KMS-11 (cell line): Measurements from ENCODE around the gene ANKRD44.

Experiments used
- H2AFZ ChIP-seq: fragments of 200-600 bp; sonication (generic); 2 replicates; pipeline ENCODE4 v1.6.1; 2016; ENCODE audit warnings: antibody characterized with exemption, mixed run types, low read depth
- H3K27ac ChIP-seq: fragments of 200-600 bp; sonication (generic); 2 replicates; pipeline ENCODE4 v1.6.1; 2016; ENCODE audit warnings: mild to moderate bottlenecking, mixed run types
- H3K27me3 ChIP-seq: fragments of 200-600 bp; sonication (generic); 2 replicates; pipeline ENCODE4 v1.6.1; 2017; ENCODE audit warnings: mild to moderate bottlenecking, low read depth, mixed run types, moderate library complexity; ENCODE audit not compliant: insufficient read depth
- H3K36me3 ChIP-seq: fragments of 200-600 bp; sonication (generic); 2 replicates; pipeline ENCODE4 v1.6.1; 2017; ENCODE audit warnings: mild to moderate bottlenecking, mixed run types; ENCODE audit not compliant: insufficient read depth
- H3K4me1 ChIP-seq: fragments of 200-600 bp; sonication (generic); 2 replicates; pipeline ENCODE4 v1.6.1; 2016; ENCODE audit warnings: mild to moderate bottlenecking, low read depth, mixed run types; ENCODE audit not compliant: poor library complexity, severe bottlenecking
- H3K4me2 ChIP-seq: fragments of 200-600 bp; sonication (generic); 2 replicates; pipeline ENCODE4 v1.7.0; 2016; ENCODE audit warnings: mild to moderate bottlenecking, mixed run types
- H3K4me3 ChIP-seq: fragments of 200-600 bp; sonication (generic); IDR thresholded peaks from 2 replicates; pipeline ENCODE4 v1.6.1; 2017; ENCODE audit warnings: low read depth, low read length, mixed read lengths; ENCODE audit not compliant: insufficient read depth
- H3K79me2 ChIP-seq: fragments of 200-600 bp; sonication (generic); 2 replicates; pipeline ENCODE4 v1.6.1; 2016; ENCODE audit warnings: low read depth, mixed run types; ENCODE audit not compliant: insufficient read depth
- H3K9ac ChIP-seq: fragments of 200-600 bp; sonication (generic); 2 replicates; pipeline ENCODE4 v1.6.1; 2016; ENCODE audit warnings: mild to moderate bottlenecking, mixed run types
- H4K20me1 ChIP-seq: fragments of 200-600 bp; sonication (generic); 2 replicates; pipeline ENCODE4 v1.6.1; 2016; ENCODE audit warnings: mild to moderate bottlenecking, mixed run types; ENCODE audit not compliant: insufficient read depth
- CTCF ChIP-seq: fragments of 200-600 bp; sonication (generic); conservative IDR thresholded peaks from 2 replicates; pipeline ENCODE4 v1.6.1; 2017; ENCODE audit warnings: low read depth, mild to moderate bottlenecking, antibody characterized with exemption, low read length, moderate library complexity, mixed read lengths

ANKRD44 gene

GRCh38 chr2:196984903-196985302 is 325.7 kb downstream of the ANKRD44 start:
- Histone ChIP-seq H3K4me3 (no peak overlapping the region), H3K36me3 (no peaks in the 10 kb centered on the region), H3K4me1 (peaks cover 34% of the 10 kb centered on the region), H2AFZ (no peak overlapping the region), H4K20me1 (no peaks in the 10 kb centered on the region), H3K4me2 (no peak overlapping the region), H3K27ac (no peak overlapping the region), H3K9ac (no peak overlapping the region), H3K79me2 (no peaks in the 10 kb centered on the region), H3K27me3 (no peaks in the 10 kb centered on the region)
- TF ChIP-seq CTCF, result no peak

- no peak overlapping the region for H3K27ac ChIP-seq
- no peaks in the 10 kb centered on the region for H3K27me3 ChIP-seq
- H3K79me2 ChIP-seq, result no peaks in the 10 kb centered on the region
- H3K36me3 ChIP-seq, result no peaks in the 10 kb centered on the region
- peaks cover 25% of the 10 kb centered on the region for H3K4me1 ChIP-seq
- H3K9ac ChIP-seq, result no peak overlapping the region
- H2AFZ ChIP-seq, result no peak overlapping the region
- H3K4me3 ChIP-seq, result no peak overlapping the region
- H4K20me1 ChIP-seq, result no peaks in the 10 kb centered on the region
- no peak for TF ChIP-seq CTCF
- H3K4me2 ChIP-seq, result no peak overlapping the region
Measured at GRCh38 chr2:196983934-196984333, 326.6 kb downstream of the ANKRD44 start.

- H3K27ac ChIP-seq, result no peak overlapping the region
- TF ChIP-seq CTCF, result no peak
- H2AFZ ChIP-seq, result no peak overlapping the region
- H3K36me3 ChIP-seq, result no peaks in the 10 kb centered on the region
- H3K4me1 ChIP-seq, result peaks cover 8% of the 10 kb centered on the region
- H3K4me3 ChIP-seq, result no peak overlapping the region
- no peaks in the 10 kb centered on the region for H4K20me1 ChIP-seq
- H3K27me3 ChIP-seq, result no peaks in the 10 kb centered on the region
- H3K79me2 ChIP-seq, result no peaks in the 10 kb centered on the region
- no peak overlapping the region for H3K9ac ChIP-seq
- H3K4me2 ChIP-seq, result no peak overlapping the region
Measured at GRCh38 chr2:196980473-196980872, 330.1 kb downstream of the ANKRD44 start.

GRCh38 chr2:196980001-196980400 is 330.6 kb downstream of the ANKRD44 start:
- Histone ChIP-seq H3K27me3 (no peaks in the 10 kb centered on the region), H3K27ac (no peak overlapping the region), H2AFZ (no peak overlapping the region), H3K4me2 (no peak overlapping the region), H3K79me2 (no peaks in the 10 kb centered on the region), H3K36me3 (no peaks in the 10 kb centered on the region), H3K4me1 (peaks cover 8% of the 10 kb centered on the region), H3K4me3 (no peak overlapping the region), H4K20me1 (no peaks in the 10 kb centered on the region), H3K9ac (no peak overlapping the region)
- no peak for TF ChIP-seq CTCF
